Measurements from ENCODE around the gene MSI2.

- TF ChIP-seq CBFB (CRISPR knock-in tag; IDR thresholded peaks at IDR 0.05) (no peak), PRDM10 (IDR thresholded peaks at IDR 0.05; ENCODE audit: partially characterized antibody) (no peak), POLR2A (conservative IDR thresholded peaks at IDR 0.05) (no peak), IRF1 (CRISPR knock-in tag; IDR thresholded peaks at IDR 0.05; ENCODE audit: borderline replicate concordance) (no peak), NUFIP1 (IDR thresholded peaks at IDR 0.05; ENCODE audit: partially characterized antibody) (no peak), USF2 (CRISPR knock-in tag; IDR thresholded peaks at IDR 0.05) (no peak), MXI1 (IDR thresholded peaks at IDR 0.05; ENCODE audit: low read depth, low read length) (no peak), DEAF1 (CRISPR knock-in tag; IDR thresholded peaks at IDR 0.05) (no peak), ZNF253 (CRISPR knock-in tag; conservative IDR thresholded peaks at IDR 0.05) (no peak), POLR2AphosphoS5 (IDR thresholded peaks at IDR 0.05; ENCODE audit: control insufficient read depth, insufficient read depth, low read depth, low read length) (no peak), LEF1 (IDR thresholded peaks at IDR 0.05) (no peak)
These were observed 276.2 kb downstream of the MSI2 start for GRCh38 chr17:57532556-57532955.

All from K562 (cell line).